ENCODE results near the gene MYOC.
"Not testable (repeated sequence)": the region's sequence is repeated elsewhere in the genome, so short reads cannot be mapped to it uniquely, and the experiment has no call there.

GRCh38 chr1:171600310-171600709, 52.2 kb downstream of the MYOC start:
- TF ChIP-seq, protein P1, sequence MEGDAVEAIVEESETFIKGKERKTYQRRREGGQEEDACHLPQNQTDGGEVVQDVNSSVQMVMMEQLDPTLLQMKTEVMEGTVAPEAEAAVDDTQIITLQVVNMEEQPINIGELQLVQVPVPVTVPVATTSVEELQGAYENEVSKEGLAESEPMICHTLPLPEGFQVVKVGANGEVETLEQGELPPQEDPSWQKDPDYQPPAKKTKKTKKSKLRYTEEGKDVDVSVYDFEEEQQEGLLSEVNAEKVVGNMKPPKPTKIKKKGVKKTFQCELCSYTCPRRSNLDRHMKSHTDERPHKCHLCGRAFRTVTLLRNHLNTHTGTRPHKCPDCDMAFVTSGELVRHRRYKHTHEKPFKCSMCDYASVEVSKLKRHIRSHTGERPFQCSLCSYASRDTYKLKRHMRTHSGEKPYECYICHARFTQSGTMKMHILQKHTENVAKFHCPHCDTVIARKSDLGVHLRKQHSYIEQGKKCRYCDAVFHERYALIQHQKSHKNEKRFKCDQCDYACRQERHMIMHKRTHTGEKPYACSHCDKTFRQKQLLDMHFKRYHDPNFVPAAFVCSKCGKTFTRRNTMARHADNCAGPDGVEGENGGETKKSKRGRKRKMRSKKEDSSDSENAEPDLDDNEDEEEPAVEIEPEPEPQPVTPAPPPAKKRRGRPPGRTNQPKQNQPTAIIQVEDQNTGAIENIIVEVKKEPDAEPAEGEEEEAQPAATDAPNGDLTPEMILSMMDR (IDR thresholded peaks at IDR 0.05; ENCODE audit: poor library complexity, severe bottlenecking): not testable (repeated sequence)
- TF ChIP-seq MXI1 (conservative IDR thresholded peaks at IDR 0.05; ENCODE audit: poor library complexity, severe bottlenecking); POLR2AphosphoS5 (IDR thresholded peaks at IDR 0.05); EZH2 (IDR thresholded peaks at IDR 0.05; ENCODE audit: borderline replicate concordance, insufficient read depth, low read length, poor library complexity, severe bottlenecking); EP300 (conservative IDR thresholded peaks at IDR 0.05; ENCODE audit: poor library complexity, severe bottlenecking); SMC3 (conservative IDR thresholded peaks at IDR 0.05; ENCODE audit: poor library complexity); TAF1 (IDR thresholded peaks at IDR 0.05; ENCODE audit: low read depth); RAD21 (conservative IDR thresholded peaks at IDR 0.05): not testable (repeated sequence)
- TF ChIP-seq, protein P2, sequence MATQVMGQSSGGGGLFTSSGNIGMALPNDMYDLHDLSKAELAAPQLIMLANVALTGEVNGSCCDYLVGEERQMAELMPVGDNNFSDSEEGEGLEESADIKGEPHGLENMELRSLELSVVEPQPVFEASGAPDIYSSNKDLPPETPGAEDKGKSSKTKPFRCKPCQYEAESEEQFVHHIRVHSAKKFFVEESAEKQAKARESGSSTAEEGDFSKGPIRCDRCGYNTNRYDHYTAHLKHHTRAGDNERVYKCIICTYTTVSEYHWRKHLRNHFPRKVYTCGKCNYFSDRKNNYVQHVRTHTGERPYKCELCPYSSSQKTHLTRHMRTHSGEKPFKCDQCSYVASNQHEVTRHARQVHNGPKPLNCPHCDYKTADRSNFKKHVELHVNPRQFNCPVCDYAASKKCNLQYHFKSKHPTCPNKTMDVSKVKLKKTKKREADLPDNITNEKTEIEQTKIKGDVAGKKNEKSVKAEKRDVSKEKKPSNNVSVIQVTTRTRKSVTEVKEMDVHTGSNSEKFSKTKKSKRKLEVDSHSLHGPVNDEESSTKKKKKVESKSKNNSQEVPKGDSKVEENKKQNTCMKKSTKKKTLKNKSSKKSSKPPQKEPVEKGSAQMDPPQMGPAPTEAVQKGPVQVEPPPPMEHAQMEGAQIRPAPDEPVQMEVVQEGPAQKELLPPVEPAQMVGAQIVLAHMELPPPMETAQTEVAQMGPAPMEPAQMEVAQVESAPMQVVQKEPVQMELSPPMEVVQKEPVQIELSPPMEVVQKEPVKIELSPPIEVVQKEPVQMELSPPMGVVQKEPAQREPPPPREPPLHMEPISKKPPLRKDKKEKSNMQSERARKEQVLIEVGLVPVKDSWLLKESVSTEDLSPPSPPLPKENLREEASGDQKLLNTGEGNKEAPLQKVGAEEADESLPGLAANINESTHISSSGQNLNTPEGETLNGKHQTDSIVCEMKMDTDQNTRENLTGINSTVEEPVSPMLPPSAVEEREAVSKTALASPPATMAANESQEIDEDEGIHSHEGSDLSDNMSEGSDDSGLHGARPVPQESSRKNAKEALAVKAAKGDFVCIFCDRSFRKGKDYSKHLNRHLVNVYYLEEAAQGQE (IDR thresholded peaks at IDR 0.05; ENCODE audit: borderline replicate concordance): not testable (repeated sequence)

Measured in neural cell (in vitro differentiated cells).